Prostate gland (tissue), 2 donors: Measurements from ENCODE around the gene NPTX1. TPM values are rescaled to one million over a fixed set of nuclear protein-coding genes. Genes with fewer than 3 reads are reported as not detected.

Source experiments
- DNase-seq: peaks from one replicate; pipeline ENCODE4 v3.0.0-alpha.2; 2019; ENCODE audit warnings: low spot score
- H3K27ac ChIP-seq, 2 donors: fragments of 200-600 bp; sonication (generic); 2 replicates each; pipeline ENCODE4 v1.5.1; 2017 to 2019
- H3K27me3 ChIP-seq: fragments of 200-600 bp; sonication (generic); replicated peaks from 2 replicates; pipeline ENCODE4 v1.5.1; 2019; ENCODE audit not compliant: insufficient read depth
- H3K36me3 ChIP-seq, 2 donors: fragments of 200-600 bp; sonication (generic); 1 replicate in 1 of 2; 2 replicates in 1 of 2; pipeline versions ENCODE4 v1.5.1 to v1.8.1; 2017 to 2019
- H3K4me1 ChIP-seq: fragments of 200-600 bp; sonication (generic); replicated peaks from 2 replicates; pipeline ENCODE4 v1.5.1; 2019
- H3K4me3 ChIP-seq, 2 donors: fragments of 200-600 bp; sonication (generic); 2 replicates each; pipeline ENCODE4 v1.5.1; 2017 to 2019
- H3K9me3 ChIP-seq: fragments of 200-600 bp; sonication (generic); 2 replicates; pipeline ENCODE4 v1.5.1; 2017
- CTCF ChIP-seq, 4 experiments: fragments of 200-600 bp in 2 of 4; fragments of 450-650 bp in 2 of 4; sonication (generic) in 2 of 4; IDR thresholded peaks; 1 replicate in 3 of 4; 2 replicates in 1 of 4; pipeline ENCODE4 v1.5.1; 2016 to 2019; ENCODE audit warnings: antibody characterized with exemption in 4 of 4, mild to moderate bottlenecking in 2 of 4, moderate library complexity in 2 of 4
- POLR2A ChIP-seq: fragments of 450-650 bp; IDR thresholded peaks from one replicate; pipeline ENCODE4 v1.6.1; 2016; ENCODE audit warnings: antibody characterized with exemption, mild to moderate bottlenecking
- POLR2AphosphoS5 ChIP-seq: sonication (generic); formaldehyde crosslinking; IDR thresholded peaks from one replicate; pipeline ENCODE4 v1.6.1; 2017; ENCODE audit warnings: antibody characterized with exemption
- WGBS: methylation state at CpG from one replicate; pipeline ENCODE4 v1.1.5; 2018; 5-methylcytosine and 5-hydroxymethylcytosine counted together
- intact Hi-C: fragments of 100-400 bp; cut with DNase I; formaldehyde crosslinking; loops from one replicate; pipeline ENCODE4 v1.14.2; 2022
- total RNA-seq, 2 donors: library from RNA; depleted of rRNA; stranded (reverse); fragments of >200 nt; gene quantifications; one replicate each; pipeline ENCODE4 v1.1.0, GENCODE V29; 2016

NPTX1 gene
- total RNA-seq, 2 donors from 2014 or later, result 0.34 to 0.73 TPM

- 84% methylated on average over 10 of the region's 10 CpGs for WGBS
- intact Hi-C loops, result no loop called here
- DNase-seq, result no peak
- no peaks in the 10 kb centered on the region for H3K4me1 ChIP-seq
- H3K36me3 ChIP-seq, result no peaks in the 10 kb centered on the region
- TF ChIP-seq CTCF (IDR thresholded peaks at IDR 0.05), result no peak
- TF ChIP-seq POLR2A, result no peak
- no peak for TF ChIP-seq POLR2AphosphoS5
- no peaks in the 10 kb centered on the region for H3K27me3 ChIP-seq
- no peak overlapping the region for H3K27ac ChIP-seq
- H3K4me3 ChIP-seq, result no peak overlapping the region
- H3K9me3 ChIP-seq, result no peaks in the 10 kb centered on the region
Observed at GRCh38 chr17:80437532-80437931, 38.9 kb downstream of the NPTX1 start.

- H3K27ac ChIP-seq, result no peak overlapping the region
- no peaks in the 10 kb centered on the region for H3K9me3 ChIP-seq
- H3K27me3 ChIP-seq, result no peaks in the 10 kb centered on the region
- intact Hi-C loops, result loop anchor here (5.0 kb wide), 1 partner anchor 223 kb away; no protein-coding TSS in a partner anchor
- H3K36me3 ChIP-seq, result no peaks in the 10 kb centered on the region
- no peaks in the 10 kb centered on the region for H3K4me1 ChIP-seq
- no peak for DNase-seq
- no peak overlapping the region for H3K4me3 ChIP-seq
- no peak for TF ChIP-seq POLR2A
- no peak for TF ChIP-seq CTCF (IDR thresholded peaks at IDR 0.05)
- no peak for TF ChIP-seq POLR2AphosphoS5
- WGBS, result 86% methylated on average over 12 of the region's 12 CpGs
Observed at GRCh38 chr17:80433916-80434666, 42.3 kb downstream of the NPTX1 start.

GRCh38 chr17:80432961-80433550, 43.4 kb downstream of the NPTX1 start:
- Histone ChIP-seq H3K4me1 (no peaks in the 10 kb centered on the region), H3K9me3 (no peaks in the 10 kb centered on the region), H3K36me3 (no peaks in the 10 kb centered on the region), H3K27me3 (no peaks in the 10 kb centered on the region), H3K27ac (no peak overlapping the region), H3K4me3 (no peak overlapping the region)
- 88% methylated on average over 6 of the region's 6 CpGs for WGBS
- no peak for DNase-seq
- no peak for TF ChIP-seq CTCF (IDR thresholded peaks at IDR 0.05)
- intact Hi-C loops, result loop anchor here (5.0 kb wide), 1 partner anchor 224 kb away; no protein-coding TSS in a partner anchor

GRCh38 chr17:80432350-80432955, 44.0 kb downstream of the NPTX1 start:
- Histone ChIP-seq H3K9me3 (no peaks in the 10 kb centered on the region), H3K36me3 (no peaks in the 10 kb centered on the region), H3K27ac (no peak overlapping the region), H3K4me3 (no peak overlapping the region), H3K4me1 (no peaks in the 10 kb centered on the region), H3K27me3 (no peaks in the 10 kb centered on the region)
- no peak for DNase-seq
- intact Hi-C loops, result loop anchor here (5.0 kb wide), 1 partner anchor 225 kb away; no protein-coding TSS in a partner anchor
- TF ChIP-seq POLR2AphosphoS5 (no peak), POLR2A (no peak), CTCF (IDR thresholded peaks at IDR 0.05) (no peak)
- 85% methylated on average over 14 of the region's 15 CpGs for WGBS
